Spleen (tissue), 11 donors: ENCODE results near the gene MAP2. TPM values are rescaled to one million over a fixed set of nuclear protein-coding genes. Genes with fewer than 3 reads are reported as not detected.

Experiments
- DNase-seq: peaks from one replicate; pipeline ENCODE4 v3.0.0-alpha.2; 2020
- H3K27ac ChIP-seq, 8 donors: fragments of 200-600 bp; sonication (generic) in 7 of 8; 1 replicate in 4 of 8; 2 replicates in 4 of 8; pipeline versions ENCODE4 v1.5.0 to v1.8.0; 2016 to 2021; ENCODE audit warnings: inconsistent platforms in 4 of 8, mild to moderate bottlenecking in 4 of 8, moderate library complexity in 1 of 8
- H3K27me3 ChIP-seq, 7 donors: fragments of 200-600 bp; sonication (generic) in 6 of 7; replicated peaks in 1 of 7; 1 replicate in 4 of 7; 2 replicates in 3 of 7; pipeline versions ENCODE4 v1.5.0 to v1.8.0; 2016 to 2021; ENCODE audit warnings: inconsistent platforms in 3 of 7, mild to moderate bottlenecking in 1 of 7
- H3K36me3 ChIP-seq, 6 donors: fragments of 200-600 bp; sonication (generic) in 5 of 6; 1 replicate in 4 of 6; 2 replicates in 2 of 6; pipeline versions ENCODE4 v1.5.0 to v1.8.0; 2016 to 2021; ENCODE audit warnings: inconsistent platforms in 2 of 6
- H3K4me1 ChIP-seq, 6 donors: fragments of 200-600 bp; sonication (generic) in 5 of 6; 1 replicate in 3 of 6; 2 replicates in 3 of 6; pipeline versions ENCODE4 v1.5.0 to v1.8.0; 2016 to 2021; ENCODE audit warnings: inconsistent platforms in 3 of 6
- H3K4me3 ChIP-seq, 8 donors: fragments of 200-600 bp; sonication (generic) in 7 of 8; 1 replicate in 4 of 8; 2 replicates in 4 of 8; pipeline versions ENCODE4 v1.5.0 to v1.8.0; 2016 to 2021; ENCODE audit warnings: inconsistent platforms in 4 of 8, mild to moderate bottlenecking in 4 of 8, moderate library complexity in 2 of 8
- H3K9me3 ChIP-seq, 8 donors: fragments of 200-600 bp; sonication (generic) in 7 of 8; 1 replicate in 4 of 8; 2 replicates in 4 of 8; pipeline versions ENCODE4 v1.5.0 to v1.8.0; 2016 to 2021; ENCODE audit warnings: inconsistent platforms in 4 of 8
- POLR2A ChIP-seq, 3 donors: fragments of 450-650 bp; IDR thresholded peaks; one replicate each; pipeline ENCODE4 v1.5.1; 2017; ENCODE audit warnings: antibody characterized with exemption in 3 of 3, mild to moderate bottlenecking in 1 of 3
- POLR2AphosphoS5 ChIP-seq, 3 donors: sonication (generic); formaldehyde crosslinking; IDR thresholded peaks; one replicate each; pipeline ENCODE4 v1.5.1; 2017; ENCODE audit warnings: antibody characterized with exemption in 3 of 3
- WGBS, 5 donors: extraction: QIAGEN DNeasy Blood & Tissue Kit in 3 of 5; methylation state at CpG; one replicate each; pipeline versions ENCODE4 v1.1.5 to v1.1.7; 2013 to 2018; 5-methylcytosine and 5-hydroxymethylcytosine counted together
- intact Hi-C: fragments of 100-400 bp; cut with DNase I; formaldehyde crosslinking; loops from one replicate; pipeline ENCODE4 v1.15.0; 2023; ENCODE audit warnings: low total_unique reads
- polyA plus RNA-seq, 3 donors: library from polyadenylated mRNA; stranded (reverse); fragments of 200-250 nt; gene quantifications; one replicate each; pipeline ENCODE4 v1.2.1, GENCODE V29; 2013
- total RNA-seq, 7 donors: library from RNA; depleted of rRNA in 3 of 7; stranded (reverse); fragments of >200 nt in 3 of 7; fragmentation: NEBNext Ultra II Directional in 4 of 7; extraction: Animal tissue kit (Norgen Biotek cat#: 25700) in 4 of 7; gene quantifications; one replicate each; pipeline versions ENCODE4 v1.1.0 to v1.2.1, GENCODE V29; 2016 to 2021
- TF ChIP-seq, protein P1 (sequence below), 11 experiments: fragments of 200-600 bp in 7 of 11; fragments of 450-650 bp in 4 of 11; sonication (generic) in 4 of 11; IDR thresholded peaks in 8 of 11; conservative IDR thresholded peaks in 3 of 11; 1 replicate in 7 of 11; 2 replicates in 4 of 11; pipeline versions ENCODE4 v1.4.0 to v1.8.0; 2016 to 2021; ENCODE audit warnings: antibody characterized with exemption in 11 of 11, inconsistent platforms in 4 of 11, mild to moderate bottlenecking in 1 of 11
- donor health status: healthy with polysubstance abuse.
- donor health status: DM: no; HTN: no; CAD: no; lungs with moderate emphysema.
- donor health status: DM: no; HTN: no; CAD: no.
- donor health status: Bipolar disorder and iron deficiency.
- donor health status: healthy.
- donor health status: DM: no; HTN: no; CAD: no.
- donor health status: DM: yes; HTN: yes; CAD: no.

Gene MAP2
- total and polyA plus RNA-seq, 10 donors = 0.38 to 5.0 (median 1.9) TPM

GRCh38 chr2:209501579-209501978, 77.7 kb downstream of the MAP2 start:
- no peak overlapping the region for H3K4me3 ChIP-seq
- no peak for TF ChIP-seq POLR2AphosphoS5 (IDR thresholded peaks at IDR 0.05)
- TF ChIP-seq, protein P1, sequence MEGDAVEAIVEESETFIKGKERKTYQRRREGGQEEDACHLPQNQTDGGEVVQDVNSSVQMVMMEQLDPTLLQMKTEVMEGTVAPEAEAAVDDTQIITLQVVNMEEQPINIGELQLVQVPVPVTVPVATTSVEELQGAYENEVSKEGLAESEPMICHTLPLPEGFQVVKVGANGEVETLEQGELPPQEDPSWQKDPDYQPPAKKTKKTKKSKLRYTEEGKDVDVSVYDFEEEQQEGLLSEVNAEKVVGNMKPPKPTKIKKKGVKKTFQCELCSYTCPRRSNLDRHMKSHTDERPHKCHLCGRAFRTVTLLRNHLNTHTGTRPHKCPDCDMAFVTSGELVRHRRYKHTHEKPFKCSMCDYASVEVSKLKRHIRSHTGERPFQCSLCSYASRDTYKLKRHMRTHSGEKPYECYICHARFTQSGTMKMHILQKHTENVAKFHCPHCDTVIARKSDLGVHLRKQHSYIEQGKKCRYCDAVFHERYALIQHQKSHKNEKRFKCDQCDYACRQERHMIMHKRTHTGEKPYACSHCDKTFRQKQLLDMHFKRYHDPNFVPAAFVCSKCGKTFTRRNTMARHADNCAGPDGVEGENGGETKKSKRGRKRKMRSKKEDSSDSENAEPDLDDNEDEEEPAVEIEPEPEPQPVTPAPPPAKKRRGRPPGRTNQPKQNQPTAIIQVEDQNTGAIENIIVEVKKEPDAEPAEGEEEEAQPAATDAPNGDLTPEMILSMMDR (IDR thresholded peaks at IDR 0.05 in 8 of 11, conservative IDR thresholded peaks at IDR 0.05 in 3 of 11) = no peak
- no peak for TF ChIP-seq POLR2A (IDR thresholded peaks at IDR 0.05)
- 87 to 94% (median 90%) methylated on average over 2 of the region's 2 CpGs for WGBS, 5 donors
- H3K27ac ChIP-seq = no peak overlapping the region
- no peaks in the 10 kb centered on the region for H3K4me1 ChIP-seq
- intact Hi-C loops = no loop called here
- H3K36me3 ChIP-seq = no peaks in the 10 kb centered on the region
- H3K9me3 ChIP-seq = peaks cover 0 to 24% (median 16%) of the 10 kb centered on the region in 8 donors
- DNase-seq = no peak
- no peaks in the 10 kb centered on the region for H3K27me3 ChIP-seq

DNA sequence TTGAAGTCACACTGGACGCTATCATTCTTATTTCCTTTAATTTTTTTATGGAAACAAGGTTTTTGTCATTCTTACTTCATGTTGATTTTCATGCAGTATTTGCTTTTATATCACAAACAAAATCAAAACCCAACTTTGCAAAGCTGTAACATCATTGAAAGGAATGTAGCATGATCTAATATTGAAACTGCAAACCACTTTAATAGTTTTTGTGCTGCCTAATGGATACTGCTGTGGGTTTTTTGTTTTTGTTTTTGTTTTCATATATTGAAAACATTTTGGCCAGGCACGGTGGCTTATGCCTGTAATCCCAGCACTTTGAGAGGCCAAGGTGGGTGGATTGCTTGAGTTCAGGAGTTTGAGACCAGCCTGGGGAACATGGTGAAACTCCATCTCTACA, 81.6 kb downstream of the MAP2 start:
- 60 to 73% (median 72%) methylated on average over 2 of the region's 2 CpGs for WGBS, 5 donors
- TF ChIP-seq, protein P1 (IDR thresholded peaks at IDR 0.05 in 8 of 11, conservative IDR thresholded peaks at IDR 0.05 in 3 of 11) = no peak
- no peak for TF ChIP-seq POLR2AphosphoS5 (IDR thresholded peaks at IDR 0.05)
- no peak for TF ChIP-seq POLR2A (IDR thresholded peaks at IDR 0.05)

GRCh38 chr2:209508255-209508654, 84.4 kb downstream of the MAP2 start:
- Histone ChIP-seq H3K27ac (no peak overlapping the region), H3K4me3 (no peak overlapping the region), H3K27me3 (no peaks in the 10 kb centered on the region), H3K36me3 (no peaks in the 10 kb centered on the region), H3K4me1 (peaks cover 0 to 2% (median 0%) of the 10 kb centered on the region in 6 donors), H3K9me3 (no peaks in the 10 kb centered on the region)
- DNase-seq = no peak
- TF ChIP-seq POLR2A (IDR thresholded peaks at IDR 0.05) = no peak
- TF ChIP-seq, protein P1 (IDR thresholded peaks at IDR 0.05 in 8 of 11, conservative IDR thresholded peaks at IDR 0.05 in 3 of 11) = no peak
- TF ChIP-seq POLR2AphosphoS5 (IDR thresholded peaks at IDR 0.05) = no peak
- intact Hi-C loops = no loop called here

More for the DNA sequence above, 81.6 kb downstream of the MAP2 start:
- no peaks in the 10 kb centered on the region for H3K9me3 ChIP-seq
- H3K27me3 ChIP-seq = no peaks in the 10 kb centered on the region
- DNase-seq = no peak
- H3K4me3 ChIP-seq = no peak overlapping the region
- intact Hi-C loops = no loop called here
- H3K4me1 ChIP-seq = no peaks in the 10 kb centered on the region
- no peaks in the 10 kb centered on the region for H3K36me3 ChIP-seq
- no peak overlapping the region for H3K27ac ChIP-seq

DNA sequence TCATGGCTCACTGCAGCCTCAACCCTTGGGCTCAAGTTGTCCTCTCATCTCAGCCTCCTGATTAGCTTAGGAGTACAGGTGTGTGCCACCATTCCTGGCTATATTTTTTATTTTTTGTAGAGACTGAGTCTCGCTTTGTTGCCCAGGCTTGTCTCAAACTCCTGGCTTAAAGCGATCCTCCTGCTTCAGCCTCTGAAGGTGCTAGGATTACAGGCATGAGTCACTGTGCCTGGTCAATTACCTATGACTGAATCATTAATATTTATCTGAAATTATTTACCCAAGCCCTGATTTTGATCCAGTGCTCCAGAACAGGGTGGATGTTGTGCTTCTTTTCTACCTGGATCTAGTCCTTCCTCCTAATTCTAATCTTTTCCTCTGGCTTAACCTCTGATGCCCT, 87.8 kb downstream of the MAP2 start:
- TF ChIP-seq POLR2A (IDR thresholded peaks at IDR 0.05) = no peak
- TF ChIP-seq POLR2AphosphoS5 (IDR thresholded peaks at IDR 0.05) = no peak
- TF ChIP-seq, protein P1 (IDR thresholded peaks at IDR 0.05 in 8 of 11, conservative IDR thresholded peaks at IDR 0.05 in 3 of 11) = no peak
- no peaks in the 10 kb centered on the region for H3K27me3 ChIP-seq
- H3K27ac ChIP-seq = no peak overlapping the region
- no peaks in the 10 kb centered on the region for H3K36me3 ChIP-seq
- peaks cover 0 to 3% (median 0%) of the 10 kb centered on the region in 6 donors for H3K4me1 ChIP-seq
- no peak overlapping the region for H3K4me3 ChIP-seq
- no peak for DNase-seq
- intact Hi-C loops = no loop called here
- 73 to 100% (median 97%) methylated on average over 2 of the region's 2 CpGs for WGBS, 5 donors
- no peaks in the 10 kb centered on the region for H3K9me3 ChIP-seq
